ENCODE results near the gene CNTFR. TPM values are rescaled to one million over a fixed set of nuclear protein-coding genes. Genes with fewer than 3 reads are reported as not detected.

CNTFR gene
- total RNA-seq, 2 experiments from 2014 or later = not detected

- no peak overlapping the region for H3K27ac Mint-ChIP-seq
- intact Hi-C loops (cut with micrococcal nuclease) = loop anchor here (5.0 kb wide), 2 partner anchors 90 to 170 kb away; no protein-coding TSS in a partner anchor
- no peak overlapping the region for H3K4me3 Mint-ChIP-seq
- no peaks in the 10 kb centered on the region for H3K36me3 Mint-ChIP-seq (ENCODE audit: low read depth)
- no peaks in the 10 kb centered on the region for H3K9me3 Mint-ChIP-seq
- CTCF ChIA-PET = interaction anchor here (0.6 to 6.9 kb wide), 9 partner anchors 47 to 429 kb away, joined by 3 to 77 read pairs (median 4); no protein-coding TSS in a partner anchor
- H3K4me1 Mint-ChIP-seq (ENCODE audit: low read depth) = peaks cover 13% of the 10 kb centered on the region
- H3K27me3 Mint-ChIP-seq (ENCODE audit: low read depth) = peaks cover 7% of the 10 kb centered on the region
- no peak for DNase-seq
These were observed 87.1 kb downstream of the CNTFR start for GRCh38 chr9:34502471-34502870.

GRCh38 chr9:34501889-34502425 lies 87.6 kb downstream of the CNTFR start:
- Mint-ChIP-seq H3K4me1 (ENCODE audit: low read depth) (peaks cover 13% of the 10 kb centered on the region), H3K36me3 (ENCODE audit: low read depth) (no peaks in the 10 kb centered on the region), H3K27ac (no peak overlapping the region), H3K27me3 (ENCODE audit: low read depth) (peaks cover 7% of the 10 kb centered on the region), H3K4me3 (no peak overlapping the region), H3K9me3 (no peaks in the 10 kb centered on the region)
- DNase-seq = no peak
- CTCF ChIA-PET = interaction anchor here (0.6 to 6.9 kb wide), 13 partner anchors 10 to 428 kb away, joined by 3 to 77 read pairs (median 5); no protein-coding TSS in a partner anchor
- intact Hi-C loops (cut with micrococcal nuclease) = loop anchor here (2.0 to 5.0 kb wide), 3 partner anchors 21 to 170 kb away; partner anchors contain the start of gene ENHO

Other genes starting within 250 kb of the CNTFR start
- 1 to 10 TPM; 1.1 to 2.0 TPM for gene MYORG, start 212.8 kb downstream of the CNTFR start, total RNA-seq
- 10 to 100 TPM; 11.1 to 11.6 TPM for gene FAM219A, start 131.2 kb downstream of the CNTFR start, total RNA-seq
- gene DNAI1, start 130.9 kb downstream of the CNTFR start, total RNA-seq = under 1 TPM in 1 of 2 experiments, not detected in 1; 0.26 TPM
- under 1 TPM; 0.19 to 0.27 TPM for gene ENHO, start 66.7 kb downstream of the CNTFR start, total RNA-seq
- gene RPP25L, start 22.4 kb upstream of the CNTFR start, total RNA-seq = 10 to 100 TPM; 25.7 to 27.0 TPM
- 10 to 100 TPM; 86.1 to 87.5 TPM for gene DCTN3, start 30.8 kb upstream of the CNTFR start, total RNA-seq
- under 1 TPM; 0.29 to 0.37 TPM for gene ARID3C, start 39.3 kb upstream of the CNTFR start, total RNA-seq
- 10 to 100 TPM; 58.9 TPM for gene SIGMAR1, start 48.1 kb upstream of the CNTFR start, total RNA-seq
- 10 to 100 TPM; 42.0 to 44.6 TPM for gene GALT, start 57.0 kb upstream of the CNTFR start, total RNA-seq
- gene IL11RA, start 62.5 kb upstream of the CNTFR start, total RNA-seq = 10 to 100 TPM; 12.1 to 13.0 TPM
- gene CCL27, start 72.9 kb upstream of the CNTFR start, total RNA-seq = under 1 TPM in 1 of 2 experiments, not detected in 1; 0.69 TPM
- not detected for gene CCL19, start 101.6 kb upstream of the CNTFR start, total RNA-seq
- not detected for gene CCL21, start 120.4 kb upstream of the CNTFR start, total RNA-seq